ENCODE results near the gene TBC1D2. TPM values are rescaled to one million over a fixed set of nuclear protein-coding genes. Genes with fewer than 3 reads are reported as not detected.
A peak's percentile ranks its signal among the peaks of the same experiment; 100 is the strongest.

The TBC1D2 gene
- total RNA-seq, 1 donor: 114 TPM

DNA sequence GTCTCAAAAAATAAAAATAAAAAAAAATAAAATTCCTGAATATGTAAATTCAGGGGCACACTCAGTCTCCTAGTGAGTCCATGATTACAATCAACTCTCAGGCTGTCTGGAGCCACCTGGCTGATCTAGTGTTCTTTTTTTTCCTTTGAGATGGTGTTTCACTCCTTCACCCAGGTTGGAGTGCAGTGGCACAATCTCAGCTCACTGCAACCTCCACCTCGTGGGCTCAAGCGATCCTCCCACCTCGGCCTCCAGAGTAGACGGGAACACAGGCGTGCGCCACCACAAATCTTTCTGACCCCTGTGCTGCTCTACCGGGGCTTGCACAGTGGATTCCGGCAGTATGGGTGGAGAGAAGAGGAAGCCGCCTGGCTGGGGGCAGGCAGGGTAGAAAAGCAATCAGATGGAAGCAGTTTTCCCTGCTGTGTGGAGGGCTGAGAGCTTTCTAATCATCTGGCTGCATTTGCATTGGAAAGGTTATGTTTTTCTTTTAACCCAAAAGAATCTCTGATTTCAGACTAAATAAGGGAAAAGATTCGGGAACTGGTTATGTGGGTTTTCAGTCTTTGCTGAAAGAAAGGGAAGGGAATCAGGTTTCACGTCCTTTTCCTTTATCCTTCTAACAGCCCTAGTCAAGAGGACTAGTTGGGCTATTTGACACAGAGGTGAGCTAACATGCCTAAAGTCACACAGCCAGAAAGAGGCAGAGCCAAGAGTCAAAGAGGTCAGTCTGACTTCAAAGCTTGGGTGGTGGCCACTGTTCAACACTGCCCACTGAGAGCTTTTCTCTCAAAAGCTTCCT is 36.7 kb downstream of the TBC1D2 start:
- Histone ChIP-seq H3K27ac (ENCODE audit: low read depth, low read length) (peak overlapping the region; percentile 58), H3K9me3 (ENCODE audit: low read depth, low read length) (no peaks in the 10 kb centered on the region), H3K27me3 (ENCODE audit: insufficient read depth, low read length) (no peaks in the 10 kb centered on the region), H2AFZ (ENCODE audit: low read length) (no peak overlapping the region), H3K4me2 (ENCODE audit: insufficient read depth, low read length) (no peak overlapping the region), H3K4me1 (ENCODE audit: insufficient read depth, low read length) (peaks cover 26% of the 10 kb centered on the region), H4K20me1 (ENCODE audit: insufficient read depth, low read length) (no peaks in the 10 kb centered on the region), H3K79me2 (ENCODE audit: insufficient read depth, low read length) (peaks cover 29% of the 10 kb centered on the region), H3K4me3 (ENCODE audit: insufficient read depth, low read length) (no peak overlapping the region), H3K36me3 (ENCODE audit: insufficient read depth, low read length) (peaks cover 75% of the 10 kb centered on the region)
- DNase-seq (ENCODE audit: insufficient read length, low spot score, missing footprints): no peak
- TF ChIP-seq, protein P1, sequence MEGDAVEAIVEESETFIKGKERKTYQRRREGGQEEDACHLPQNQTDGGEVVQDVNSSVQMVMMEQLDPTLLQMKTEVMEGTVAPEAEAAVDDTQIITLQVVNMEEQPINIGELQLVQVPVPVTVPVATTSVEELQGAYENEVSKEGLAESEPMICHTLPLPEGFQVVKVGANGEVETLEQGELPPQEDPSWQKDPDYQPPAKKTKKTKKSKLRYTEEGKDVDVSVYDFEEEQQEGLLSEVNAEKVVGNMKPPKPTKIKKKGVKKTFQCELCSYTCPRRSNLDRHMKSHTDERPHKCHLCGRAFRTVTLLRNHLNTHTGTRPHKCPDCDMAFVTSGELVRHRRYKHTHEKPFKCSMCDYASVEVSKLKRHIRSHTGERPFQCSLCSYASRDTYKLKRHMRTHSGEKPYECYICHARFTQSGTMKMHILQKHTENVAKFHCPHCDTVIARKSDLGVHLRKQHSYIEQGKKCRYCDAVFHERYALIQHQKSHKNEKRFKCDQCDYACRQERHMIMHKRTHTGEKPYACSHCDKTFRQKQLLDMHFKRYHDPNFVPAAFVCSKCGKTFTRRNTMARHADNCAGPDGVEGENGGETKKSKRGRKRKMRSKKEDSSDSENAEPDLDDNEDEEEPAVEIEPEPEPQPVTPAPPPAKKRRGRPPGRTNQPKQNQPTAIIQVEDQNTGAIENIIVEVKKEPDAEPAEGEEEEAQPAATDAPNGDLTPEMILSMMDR (IDR thresholded peaks at IDR 0.05; ENCODE audit: extremely low read depth, low read depth, low read length): no peak

DNA sequence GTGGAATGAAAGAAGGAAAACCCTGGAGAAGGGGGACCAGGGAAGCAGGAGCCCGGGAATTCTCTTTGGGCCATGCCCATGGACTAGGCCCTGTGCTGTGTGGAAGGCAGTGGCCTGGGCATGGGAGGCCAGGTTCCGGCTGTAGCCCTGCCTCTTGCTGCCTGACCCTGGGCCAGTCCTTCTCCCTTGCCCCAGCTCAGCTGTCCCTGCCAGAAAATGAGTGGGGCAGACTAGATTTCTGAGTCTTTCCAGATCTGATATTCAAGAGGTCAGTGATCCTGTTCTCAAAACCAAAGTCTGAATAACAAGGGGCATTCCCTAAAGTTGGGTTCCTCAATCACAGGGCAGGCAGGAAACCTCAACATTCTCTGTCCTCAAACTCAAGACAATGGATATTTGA is 38.2 kb downstream of the TBC1D2 start:
- Histone ChIP-seq H4K20me1 (ENCODE audit: insufficient read depth, low read length) (no peaks in the 10 kb centered on the region), H3K9me3 (ENCODE audit: low read depth, low read length) (no peaks in the 10 kb centered on the region), H3K27ac (ENCODE audit: low read depth, low read length) (peak overlapping the region; percentile 11), H3K4me3 (ENCODE audit: insufficient read depth, low read length) (no peak overlapping the region), H3K4me1 (ENCODE audit: insufficient read depth, low read length) (peaks cover 12% of the 10 kb centered on the region), H2AFZ (ENCODE audit: low read length) (no peak overlapping the region), H3K27me3 (ENCODE audit: insufficient read depth, low read length) (no peaks in the 10 kb centered on the region), H3K36me3 (ENCODE audit: insufficient read depth, low read length) (peaks cover 84% of the 10 kb centered on the region), H3K4me2 (ENCODE audit: insufficient read depth, low read length) (no peak overlapping the region), H3K79me2 (ENCODE audit: insufficient read depth, low read length) (peaks cover 32% of the 10 kb centered on the region)
- TF ChIP-seq, protein P1 (IDR thresholded peaks at IDR 0.05; ENCODE audit: extremely low read depth, low read depth, low read length): no peak
- DNase-seq (ENCODE audit: insufficient read length, low spot score, missing footprints): no peak

DNA sequence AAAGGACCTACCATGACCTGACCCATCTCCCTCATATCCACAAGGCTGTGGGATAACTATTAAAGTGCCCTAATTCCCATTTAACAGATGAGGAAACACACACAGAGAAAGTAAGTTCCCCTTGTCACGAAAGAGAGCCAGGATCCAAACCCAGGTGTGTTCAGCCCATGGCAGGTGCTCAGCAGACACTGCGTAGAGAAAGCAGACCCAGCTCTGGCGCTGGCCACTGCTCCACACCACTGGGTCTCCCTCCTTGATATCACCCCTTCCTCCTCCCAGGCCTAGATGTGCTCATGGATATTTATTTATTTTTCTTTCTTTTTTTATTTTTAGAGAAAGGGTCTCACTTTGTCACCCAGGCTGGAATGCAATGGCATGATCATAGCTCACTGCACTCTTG is 39.1 kb downstream of the TBC1D2 start:
- peaks cover 25% of the 10 kb centered on the region for H3K79me2 ChIP-seq (ENCODE audit: insufficient read depth, low read length)
- TF ChIP-seq, protein P1 (IDR thresholded peaks at IDR 0.05; ENCODE audit: extremely low read depth, low read depth, low read length): no peak
- no peak for DNase-seq (ENCODE audit: insufficient read length, low spot score, missing footprints)
- no peak overlapping the region for H3K4me3 ChIP-seq (ENCODE audit: insufficient read depth, low read length)
- no peak overlapping the region for H3K27ac ChIP-seq (ENCODE audit: low read depth, low read length)
- peaks cover 84% of the 10 kb centered on the region for H3K36me3 ChIP-seq (ENCODE audit: insufficient read depth, low read length)
- H3K4me2 ChIP-seq (ENCODE audit: insufficient read depth, low read length): no peak overlapping the region
- H3K4me1 ChIP-seq (ENCODE audit: insufficient read depth, low read length): peaks cover 7% of the 10 kb centered on the region
- H3K27me3 ChIP-seq (ENCODE audit: insufficient read depth, low read length): no peaks in the 10 kb centered on the region
- H3K9me3 ChIP-seq (ENCODE audit: low read depth, low read length): no peaks in the 10 kb centered on the region
- H4K20me1 ChIP-seq (ENCODE audit: insufficient read depth, low read length): no peaks in the 10 kb centered on the region
- no peak overlapping the region for H2AFZ ChIP-seq (ENCODE audit: low read length)

DNA sequence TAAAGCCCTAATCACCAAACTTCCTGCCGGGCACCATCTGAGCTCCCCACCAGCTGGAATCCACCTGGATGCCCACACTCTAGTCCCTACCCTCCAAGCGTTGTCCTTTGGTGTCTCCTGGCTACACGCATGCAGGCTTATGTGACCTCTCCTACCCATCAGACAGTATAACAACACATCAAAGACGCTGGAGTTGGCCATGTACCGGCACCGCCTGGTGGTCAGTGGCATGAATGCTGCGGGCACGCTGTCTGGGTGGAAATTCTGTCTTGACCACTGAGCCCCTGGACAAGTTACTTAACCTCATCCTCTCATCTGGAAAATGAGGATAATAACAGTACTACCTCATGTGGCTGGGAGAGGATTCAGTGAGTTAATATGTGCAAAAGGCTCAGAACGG is 39.6 kb downstream of the TBC1D2 start:
- Histone ChIP-seq H3K4me2 (ENCODE audit: insufficient read depth, low read length) (no peak overlapping the region), H3K27ac (ENCODE audit: low read depth, low read length) (peak overlapping the region; percentile 9), H3K9me3 (ENCODE audit: low read depth, low read length) (no peaks in the 10 kb centered on the region), H3K79me2 (ENCODE audit: insufficient read depth, low read length) (peaks cover 24% of the 10 kb centered on the region), H3K4me1 (ENCODE audit: insufficient read depth, low read length) (peaks cover 7% of the 10 kb centered on the region), H3K36me3 (ENCODE audit: insufficient read depth, low read length) (peaks cover 84% of the 10 kb centered on the region), H2AFZ (ENCODE audit: low read length) (no peak overlapping the region), H3K4me3 (ENCODE audit: insufficient read depth, low read length) (no peak overlapping the region), H4K20me1 (ENCODE audit: insufficient read depth, low read length) (no peaks in the 10 kb centered on the region), H3K27me3 (ENCODE audit: insufficient read depth, low read length) (no peaks in the 10 kb centered on the region)
- TF ChIP-seq, protein P1 (IDR thresholded peaks at IDR 0.05; ENCODE audit: extremely low read depth, low read depth, low read length): peak; percentile 52
- DNase-seq (ENCODE audit: insufficient read length, low spot score, missing footprints): peak; percentile 88

Data from osteoblast (primary cell).